Measurements from ENCODE around the gene C1QTNF3. TPM values are rescaled to one million over a fixed set of nuclear protein-coding genes. Genes with fewer than 3 reads are reported as not detected.
"Not testable (repeated sequence)": the region's sequence is repeated elsewhere in the genome, so short reads cannot be mapped to it uniquely, and the experiment has no call there.

Gene C1QTNF3
- total and polyA plus RNA-seq, 12 donors, result 0.42 to 13.0 (median 1.9) TPM

GRCh38 chr5:34012791-34013190 is 30.2 kb downstream of the C1QTNF3 start:
- intact Hi-C loops (cut with DNase I), result no loop called here
- H3K4me1 ChIP-seq (replicated peaks in 1 of 2), result peaks cover 0 to 18% of the 10 kb centered on the region in 2 donors
- no peaks in the 10 kb centered on the region for H3K36me3 ChIP-seq (replicated peaks in 1 of 2)
- H3K27me3 ChIP-seq, result no peaks in the 10 kb centered on the region
- H3K9me3 ChIP-seq (replicated peaks in 1 of 3), result no peaks in the 10 kb centered on the region
- H3K4me3 ChIP-seq, result no peak overlapping the region
- no peak for TF ChIP-seq CTCF (IDR thresholded peaks at IDR 0.05)
- TF ChIP-seq POLR2A (IDR thresholded peaks at IDR 0.05), result no peak
- peak; percentile 41 to 70 (median 63) for DNase-seq
- peak overlapping the region in 2 of 5 donors; percentile 3 to 12 for H3K27ac ChIP-seq

GRCh38 chr5:34011536-34011935 is 31.5 kb downstream of the C1QTNF3 start:
- intact Hi-C loops (cut with DNase I), result no loop called here
- Histone ChIP-seq H3K36me3 (replicated peaks in 1 of 2) (no peaks in the 10 kb centered on the region), H3K9me3 (replicated peaks in 1 of 3) (no peaks in the 10 kb centered on the region), H3K4me1 (replicated peaks in 1 of 2) (peaks cover 7 to 25% of the 10 kb centered on the region in 2 donors), H3K4me3 (no peak overlapping the region), H3K27ac (no peak overlapping the region), H3K27me3 (no peaks in the 10 kb centered on the region)
- no peak for DNase-seq
- TF ChIP-seq POLR2A (IDR thresholded peaks at IDR 0.05) (no peak), CTCF (IDR thresholded peaks at IDR 0.05) (no peak)
- WGBS, 4 donors, result 68 to 79% (median 73%) methylated on average over 4 of the region's 4 CpGs

- DNase-seq; H3K4me3 ChIP-seq; H3K9me3 ChIP-seq (replicated peaks in 1 of 3); H3K36me3 ChIP-seq (replicated peaks in 1 of 2); H3K27me3 ChIP-seq; H3K27ac ChIP-seq; intact Hi-C loops (cut with DNase I): not testable (repeated sequence)
- 90 to 100% (median 93%) methylated on average over 2 of the region's 2 CpGs for WGBS, 4 donors
- peaks cover 9 to 34% of the 10 kb centered on the region in 2 donors for H3K4me1 ChIP-seq (replicated peaks in 1 of 2)
These were observed 32.9 kb downstream of the C1QTNF3 start for GRCh38 chr5:34010146-34010545.

GRCh38 chr5:34009610-34010009 is 33.4 kb downstream of the C1QTNF3 start:
- Histone ChIP-seq H3K4me1 (replicated peaks in 1 of 2) (peaks cover 9 to 38% of the 10 kb centered on the region in 2 donors), H3K27me3 (no peaks in the 10 kb centered on the region), H3K4me3 (no peak overlapping the region), H3K9me3 (replicated peaks in 1 of 3) (no peaks in the 10 kb centered on the region), H3K36me3 (replicated peaks in 1 of 2) (no peaks in the 10 kb centered on the region), H3K27ac (no peak overlapping the region)
- no peak for DNase-seq
- intact Hi-C loops (cut with DNase I), result no loop called here
- TF ChIP-seq POLR2A (IDR thresholded peaks at IDR 0.05) (no peak), CTCF (IDR thresholded peaks at IDR 0.05) (no peak)
- 44 to 90% (median 84%) methylated on average over 1 of the region's 1 CpG for WGBS, 4 donors

GRCh38 chr5:34008802-34009201 is 34.2 kb downstream of the C1QTNF3 start:
- TF ChIP-seq CTCF (IDR thresholded peaks at IDR 0.05) (no peak), POLR2A (IDR thresholded peaks at IDR 0.05) (no peak)
- peak overlapping the region in 2 of 4 donors; percentile 55 to 56 for H3K4me3 ChIP-seq
- H3K36me3 ChIP-seq (replicated peaks in 1 of 2), result peaks cover 0 to 5% of the 10 kb centered on the region in 2 donors
- WGBS, 4 donors, result 0 to 8% (median 5%) methylated on average over 1 of the region's 1 CpG
- no peak for DNase-seq
- no peaks in the 10 kb centered on the region for H3K27me3 ChIP-seq
- H3K4me1 ChIP-seq (replicated peaks in 1 of 2), result peaks cover 9 to 46% of the 10 kb centered on the region in 2 donors
- peak overlapping the region; percentile 89 to 95 (median 92) for H3K27ac ChIP-seq
- intact Hi-C loops (cut with DNase I), result no loop called here
- no peaks in the 10 kb centered on the region for H3K9me3 ChIP-seq (replicated peaks in 1 of 3)
